Measurements from ENCODE around the gene ZNF593.

The ZNF593 gene

DNA sequence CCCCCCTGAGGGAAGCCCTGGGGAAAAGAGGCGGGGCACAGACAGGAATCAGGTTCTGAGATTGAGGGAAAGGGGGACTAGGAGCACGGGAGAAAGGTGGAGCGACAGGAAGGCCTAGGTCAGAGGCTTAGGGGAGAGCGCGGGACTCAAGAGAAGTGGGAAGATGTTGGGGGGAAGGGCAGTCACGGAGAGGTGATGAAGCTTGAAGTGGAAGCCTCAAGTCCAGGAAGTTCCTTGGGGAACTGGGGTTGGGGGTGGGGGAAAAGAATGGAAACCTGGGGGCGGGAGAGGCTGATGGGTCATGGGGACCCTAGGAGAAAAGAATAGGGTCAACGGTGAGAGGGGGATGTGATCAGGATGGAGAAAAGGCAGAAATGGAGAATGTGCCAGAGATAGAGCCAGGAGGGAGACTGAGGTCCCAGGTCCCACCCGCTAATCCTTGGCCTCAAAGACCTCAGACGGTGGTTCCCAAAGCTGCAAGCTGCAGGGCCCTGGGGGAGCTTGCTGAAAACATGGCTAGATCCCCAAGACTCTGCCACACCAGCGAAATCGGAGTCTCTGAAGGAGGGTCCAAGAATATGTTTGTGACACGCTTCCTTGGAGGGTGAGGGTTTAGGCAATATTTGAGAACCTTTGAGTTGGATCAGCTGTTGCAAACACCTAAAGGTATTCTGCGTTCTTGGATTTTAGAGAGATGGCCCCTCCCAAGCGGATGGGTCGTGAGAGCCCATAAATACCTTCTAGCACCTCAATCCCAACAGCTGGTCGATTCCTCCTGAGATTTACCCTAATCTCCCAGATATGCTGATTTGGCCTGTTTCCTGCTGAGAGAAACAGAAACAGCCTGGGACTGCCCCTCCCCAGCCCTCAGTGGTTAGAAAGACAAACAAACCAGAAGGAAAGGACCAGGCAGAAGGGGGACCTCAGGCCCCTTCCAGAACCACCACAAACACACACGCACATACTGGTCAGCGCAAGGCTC lies 4.6 kb upstream of the ZNF593 start:
- TF ChIP-seq, protein P1, sequence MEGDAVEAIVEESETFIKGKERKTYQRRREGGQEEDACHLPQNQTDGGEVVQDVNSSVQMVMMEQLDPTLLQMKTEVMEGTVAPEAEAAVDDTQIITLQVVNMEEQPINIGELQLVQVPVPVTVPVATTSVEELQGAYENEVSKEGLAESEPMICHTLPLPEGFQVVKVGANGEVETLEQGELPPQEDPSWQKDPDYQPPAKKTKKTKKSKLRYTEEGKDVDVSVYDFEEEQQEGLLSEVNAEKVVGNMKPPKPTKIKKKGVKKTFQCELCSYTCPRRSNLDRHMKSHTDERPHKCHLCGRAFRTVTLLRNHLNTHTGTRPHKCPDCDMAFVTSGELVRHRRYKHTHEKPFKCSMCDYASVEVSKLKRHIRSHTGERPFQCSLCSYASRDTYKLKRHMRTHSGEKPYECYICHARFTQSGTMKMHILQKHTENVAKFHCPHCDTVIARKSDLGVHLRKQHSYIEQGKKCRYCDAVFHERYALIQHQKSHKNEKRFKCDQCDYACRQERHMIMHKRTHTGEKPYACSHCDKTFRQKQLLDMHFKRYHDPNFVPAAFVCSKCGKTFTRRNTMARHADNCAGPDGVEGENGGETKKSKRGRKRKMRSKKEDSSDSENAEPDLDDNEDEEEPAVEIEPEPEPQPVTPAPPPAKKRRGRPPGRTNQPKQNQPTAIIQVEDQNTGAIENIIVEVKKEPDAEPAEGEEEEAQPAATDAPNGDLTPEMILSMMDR (IDR thresholded peaks at IDR 0.05; ENCODE audit: insufficient read depth, low read depth, low read length, missing control alignments): no peak
- no peak for DNase-seq (ENCODE audit: low read depth)
- H3K4me3 ChIP-seq (ENCODE audit: low read length): no peak overlapping the region

DNA sequence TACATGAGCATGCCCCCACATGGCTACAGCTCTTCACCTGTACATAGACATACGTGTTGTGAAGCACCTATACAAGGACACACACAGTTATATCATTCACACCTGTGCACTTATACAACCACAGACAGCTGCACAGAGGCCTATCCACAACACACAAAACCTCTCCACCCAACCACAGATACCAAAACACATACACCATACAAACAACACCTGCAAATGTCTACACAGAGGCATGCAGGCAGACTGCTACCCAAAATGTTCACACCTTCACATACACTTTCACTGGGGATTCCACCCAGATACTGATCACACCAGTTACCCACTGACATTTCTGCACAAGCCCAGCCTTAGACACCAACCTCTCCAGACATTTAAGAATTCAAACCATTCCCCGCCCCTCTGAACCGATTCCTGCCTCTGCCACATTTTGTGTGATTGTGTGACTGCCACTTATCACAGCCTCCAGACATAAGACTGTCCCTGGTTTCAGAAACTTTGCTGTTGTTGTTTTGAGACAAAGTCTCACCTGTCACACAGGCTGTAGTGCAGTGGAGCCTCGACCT lies 2.9 kb upstream of the ZNF593 start:
- DNase-seq (ENCODE audit: low read depth): no peak
- H3K4me3 ChIP-seq (ENCODE audit: low read length): no peak overlapping the region
- TF ChIP-seq, protein P1 (IDR thresholded peaks at IDR 0.05; ENCODE audit: insufficient read depth, low read depth, low read length, missing control alignments): no peak

DNA sequence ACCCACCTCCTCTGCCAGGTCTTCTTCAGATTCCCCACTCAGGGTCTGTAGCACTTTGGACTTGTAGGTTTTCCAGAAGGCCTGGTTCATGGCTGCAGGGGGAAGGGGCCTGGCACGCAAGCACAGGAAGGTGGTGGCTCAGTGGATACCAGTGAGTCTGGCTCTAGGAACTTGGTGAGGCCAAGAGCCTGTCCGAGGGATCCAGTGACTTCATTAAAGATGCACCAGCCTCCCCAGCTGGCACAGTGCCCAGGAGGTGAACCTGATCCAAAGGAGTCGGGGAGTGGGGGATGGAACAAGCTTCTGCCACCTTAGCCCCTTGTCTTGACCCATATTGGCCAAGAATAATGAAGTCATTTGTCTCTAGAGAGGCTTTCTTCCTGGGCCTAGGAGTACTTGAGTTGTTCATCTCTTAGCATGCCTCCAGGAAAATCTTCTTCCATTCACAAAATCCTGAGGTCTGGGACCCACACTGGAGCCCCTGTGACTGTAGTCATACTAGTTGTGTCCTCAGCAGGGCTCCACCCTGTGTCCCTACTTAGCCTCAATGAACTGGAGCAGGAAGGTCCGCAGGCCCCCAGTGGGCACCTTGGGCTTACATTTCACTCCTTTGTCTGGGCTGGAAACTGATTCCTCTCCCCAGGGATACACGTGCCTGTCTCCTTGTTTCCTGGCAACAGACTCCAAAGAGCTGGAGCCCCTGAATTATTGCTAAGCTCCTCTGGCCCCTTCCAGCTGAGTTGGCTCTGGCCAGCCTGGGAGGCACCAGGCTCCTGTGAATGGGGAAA lies 1.1 kb upstream of the ZNF593 start, which contains the start of gene C1orf232:
C1orf232 (minus strand) TSS at position 554 of the 788 bp plus-strand sequence; CDS start at position 90, 464 bp downstream.
- TF ChIP-seq, protein P1 (IDR thresholded peaks at IDR 0.05; ENCODE audit: insufficient read depth, low read depth, low read length, missing control alignments): no peak
- DNase-seq (ENCODE audit: low read depth): no peak

DNA sequence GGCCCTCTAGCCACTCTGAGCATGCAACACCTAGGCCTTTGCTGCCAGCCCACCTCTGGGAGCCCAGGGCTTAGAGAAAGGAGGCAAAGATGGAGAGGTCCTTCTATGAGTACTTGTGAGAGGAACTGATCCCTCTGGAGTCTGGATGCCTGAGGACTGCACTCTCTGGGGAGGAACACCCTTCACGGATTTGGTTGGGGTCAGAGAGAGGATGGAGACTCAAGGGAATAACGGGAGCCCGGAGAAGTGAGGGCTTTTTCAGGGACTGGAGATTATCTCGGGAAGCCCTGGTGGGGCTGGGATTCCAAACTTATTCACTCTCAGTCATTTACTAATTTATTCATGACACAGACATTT lies 532 bp upstream of the ZNF593 start:
- TF ChIP-seq, protein P1 (IDR thresholded peaks at IDR 0.05; ENCODE audit: insufficient read depth, low read depth, low read length, missing control alignments): no peak
- no peak for DNase-seq (ENCODE audit: low read depth)
- peak overlapping the region; percentile 82 for H3K4me3 ChIP-seq (ENCODE audit: low read length)

More for the DNA sequence above, 1.1 kb upstream of the ZNF593 start, which contains the start of gene C1orf232:
- peak within 1 kb of the TSS; percentile 82 for H3K4me3 ChIP-seq (ENCODE audit: low read length)

DNA sequence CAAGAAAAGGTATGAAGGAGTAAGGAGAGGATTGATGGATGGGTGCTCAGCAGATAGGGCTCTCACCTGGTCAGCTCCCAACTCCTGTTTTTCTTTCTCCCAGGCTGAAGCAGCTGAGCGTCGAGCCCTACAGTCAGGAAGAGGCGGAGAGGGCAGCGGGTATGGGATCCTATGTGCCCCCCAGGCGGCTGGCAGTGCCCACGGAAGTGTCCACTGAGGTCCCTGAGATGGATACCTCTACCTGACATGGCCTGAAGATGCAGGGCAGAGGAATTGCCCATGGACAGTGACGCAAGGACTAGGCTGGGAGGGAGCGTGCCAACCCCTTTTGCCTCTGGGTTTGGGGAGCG lies 739 bp downstream of the ZNF593 start:
- peak; percentile 12 for DNase-seq (ENCODE audit: low read depth)
- peak overlapping the region; percentile 82 for H3K4me3 ChIP-seq (ENCODE audit: low read length)
- TF ChIP-seq, protein P1 (IDR thresholded peaks at IDR 0.05; ENCODE audit: insufficient read depth, low read depth, low read length, missing control alignments): no peak

DNA sequence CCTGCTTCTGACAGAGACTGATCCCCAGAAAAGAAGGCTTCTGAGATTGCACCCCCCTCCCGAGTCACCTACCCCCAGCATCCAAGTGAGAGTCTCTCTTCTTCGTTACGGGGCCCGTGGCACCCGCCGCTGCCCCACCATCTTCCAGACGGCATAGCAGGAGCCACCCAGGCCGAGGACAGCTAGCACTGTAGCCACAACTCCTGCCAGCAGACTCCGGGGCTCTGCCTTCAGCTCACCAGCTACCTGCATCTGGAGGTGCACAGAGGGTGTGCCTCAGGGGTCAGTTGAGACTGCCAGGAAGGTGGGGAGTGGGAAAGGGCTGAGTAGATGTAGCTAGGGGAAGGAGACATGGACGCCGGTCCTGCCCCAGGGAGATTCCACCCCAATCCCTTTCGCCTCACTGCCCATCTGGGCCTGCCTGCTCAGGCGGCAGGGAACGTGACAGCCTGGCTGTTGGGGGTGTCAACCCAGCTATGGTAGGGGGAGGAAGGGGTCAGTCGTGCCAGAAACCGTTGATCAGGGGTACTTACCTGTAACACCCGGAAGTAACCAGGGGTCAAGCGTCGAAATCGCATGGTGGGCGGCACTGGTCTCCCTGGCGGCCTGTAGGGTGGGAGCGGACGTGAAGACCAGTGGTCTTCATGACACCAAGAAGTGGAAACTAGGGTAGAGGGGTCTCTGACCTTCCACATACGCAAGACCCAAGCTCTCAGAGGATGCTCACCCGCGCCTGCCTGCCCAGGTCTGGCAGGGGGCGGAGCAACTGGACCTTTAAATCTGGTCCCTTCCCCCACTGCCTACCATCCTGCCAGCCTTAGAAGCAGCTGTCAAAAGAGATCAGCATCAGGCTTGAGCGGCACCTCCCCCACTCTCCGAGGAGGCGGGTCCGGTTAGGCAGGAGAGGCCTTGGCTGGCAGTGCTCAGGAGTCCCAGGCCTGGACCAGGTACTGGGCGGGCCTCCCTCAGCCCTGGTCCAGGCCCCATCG lies 1.7 kb downstream of the ZNF593 start, which contains the start of gene ZNF593OS:
ZNF593OS (minus strand) TSS at position 749 of the 989 bp plus-strand sequence; CDS start at position 578, 171 bp downstream.
- no peak for DNase-seq (ENCODE audit: low read depth)
- TF ChIP-seq, protein P1 (IDR thresholded peaks at IDR 0.05; ENCODE audit: insufficient read depth, low read depth, low read length, missing control alignments): no peak
- peak within 1 kb of the TSS; percentile 82 for H3K4me3 ChIP-seq (ENCODE audit: low read length)

Data from epithelial cell of esophagus (primary cell).